AG09309 (cell line): ENCODE data around the gene AGPAT4.

Experiments used
- DNase-seq: peaks from one replicate; pipeline ENCODE4 v3.0.0-alpha.2; 2010; ENCODE audit warnings: low read depth
- H3K4me3 ChIP-seq: 2 replicates; pipeline ENCODE4 v1.5.1; 2011; ENCODE audit warnings: mild to moderate bottlenecking, low read depth, low read length, moderate library complexity; ENCODE audit not compliant: control insufficient read depth
- TF ChIP-seq, protein P1 (sequence below): IDR thresholded peaks from 2 replicates; pipeline ENCODE4 v1.5.1; 2011; ENCODE audit warnings: mild to moderate bottlenecking, low read depth, low read length, inconsistent platforms; ENCODE audit not compliant: insufficient read depth, control insufficient read depth; ENCODE audit errors: missing control alignments

AGPAT4 gene

DNA sequence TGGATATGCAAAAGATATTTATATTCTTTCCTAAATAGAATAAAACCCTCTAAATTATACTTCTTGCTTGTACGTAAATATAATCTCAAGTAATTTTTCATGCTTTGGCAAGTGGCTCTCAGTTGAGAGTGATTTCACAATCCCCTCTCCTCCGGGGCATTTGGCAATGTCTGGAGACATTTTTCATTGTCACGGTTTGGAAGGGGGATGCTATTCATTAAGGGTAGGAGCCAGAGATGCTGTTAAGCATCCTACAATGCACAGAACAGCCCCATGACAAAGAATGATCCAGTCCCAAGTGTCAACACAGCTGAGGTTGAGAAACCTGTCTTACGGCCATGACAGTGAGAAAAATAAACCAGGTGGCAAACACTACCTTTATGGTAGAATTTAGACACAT is 75.7 kb downstream of the AGPAT4 start:
- no peak overlapping the region for H3K4me3 ChIP-seq
- TF ChIP-seq, protein P1, sequence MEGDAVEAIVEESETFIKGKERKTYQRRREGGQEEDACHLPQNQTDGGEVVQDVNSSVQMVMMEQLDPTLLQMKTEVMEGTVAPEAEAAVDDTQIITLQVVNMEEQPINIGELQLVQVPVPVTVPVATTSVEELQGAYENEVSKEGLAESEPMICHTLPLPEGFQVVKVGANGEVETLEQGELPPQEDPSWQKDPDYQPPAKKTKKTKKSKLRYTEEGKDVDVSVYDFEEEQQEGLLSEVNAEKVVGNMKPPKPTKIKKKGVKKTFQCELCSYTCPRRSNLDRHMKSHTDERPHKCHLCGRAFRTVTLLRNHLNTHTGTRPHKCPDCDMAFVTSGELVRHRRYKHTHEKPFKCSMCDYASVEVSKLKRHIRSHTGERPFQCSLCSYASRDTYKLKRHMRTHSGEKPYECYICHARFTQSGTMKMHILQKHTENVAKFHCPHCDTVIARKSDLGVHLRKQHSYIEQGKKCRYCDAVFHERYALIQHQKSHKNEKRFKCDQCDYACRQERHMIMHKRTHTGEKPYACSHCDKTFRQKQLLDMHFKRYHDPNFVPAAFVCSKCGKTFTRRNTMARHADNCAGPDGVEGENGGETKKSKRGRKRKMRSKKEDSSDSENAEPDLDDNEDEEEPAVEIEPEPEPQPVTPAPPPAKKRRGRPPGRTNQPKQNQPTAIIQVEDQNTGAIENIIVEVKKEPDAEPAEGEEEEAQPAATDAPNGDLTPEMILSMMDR: no peak
- DNase-seq: peak; percentile 33

DNA sequence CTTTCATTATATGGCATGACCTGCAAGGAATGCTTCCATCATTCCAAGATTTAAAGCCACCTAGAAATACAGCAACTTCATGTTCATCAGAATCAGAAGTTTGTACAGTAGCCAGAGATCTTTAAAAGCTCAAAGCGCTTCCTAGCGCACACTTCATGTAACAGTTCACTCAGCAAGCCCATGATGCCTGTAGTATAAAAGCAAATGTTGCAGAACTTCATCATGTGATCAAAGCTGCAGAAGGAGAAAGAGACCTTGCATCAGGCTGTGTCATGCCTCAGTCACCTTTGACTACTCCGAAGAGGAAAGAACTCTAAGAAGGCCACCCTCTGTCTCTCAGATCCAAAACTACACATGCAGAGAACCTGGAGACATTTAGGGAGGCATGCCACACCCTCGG is 78.5 kb downstream of the AGPAT4 start:
- TF ChIP-seq, protein P1: no peak
- no peak overlapping the region for H3K4me3 ChIP-seq
- DNase-seq: no peak

DNA sequence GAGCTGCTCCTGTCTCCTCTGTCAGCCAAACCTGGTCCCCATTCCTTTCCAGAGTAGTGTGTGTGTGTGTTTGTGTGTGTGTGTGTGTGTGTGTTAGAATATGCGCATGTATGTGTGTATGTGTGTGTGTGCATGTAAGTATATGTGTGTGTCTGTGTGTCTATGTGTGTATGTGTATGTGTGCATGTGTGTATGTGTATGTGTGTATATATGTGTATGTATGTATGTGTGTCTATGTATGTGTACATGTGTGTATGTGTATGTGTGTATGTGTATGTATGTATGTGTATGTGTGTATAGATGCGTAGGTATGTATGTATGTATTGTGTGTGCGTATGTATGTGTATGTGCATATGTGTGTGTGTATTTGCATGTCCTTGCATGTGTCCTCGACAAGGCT is 79.5 kb downstream of the AGPAT4 start:
- no peak for DNase-seq
- TF ChIP-seq, protein P1: no peak
- no peak overlapping the region for H3K4me3 ChIP-seq

DNA sequence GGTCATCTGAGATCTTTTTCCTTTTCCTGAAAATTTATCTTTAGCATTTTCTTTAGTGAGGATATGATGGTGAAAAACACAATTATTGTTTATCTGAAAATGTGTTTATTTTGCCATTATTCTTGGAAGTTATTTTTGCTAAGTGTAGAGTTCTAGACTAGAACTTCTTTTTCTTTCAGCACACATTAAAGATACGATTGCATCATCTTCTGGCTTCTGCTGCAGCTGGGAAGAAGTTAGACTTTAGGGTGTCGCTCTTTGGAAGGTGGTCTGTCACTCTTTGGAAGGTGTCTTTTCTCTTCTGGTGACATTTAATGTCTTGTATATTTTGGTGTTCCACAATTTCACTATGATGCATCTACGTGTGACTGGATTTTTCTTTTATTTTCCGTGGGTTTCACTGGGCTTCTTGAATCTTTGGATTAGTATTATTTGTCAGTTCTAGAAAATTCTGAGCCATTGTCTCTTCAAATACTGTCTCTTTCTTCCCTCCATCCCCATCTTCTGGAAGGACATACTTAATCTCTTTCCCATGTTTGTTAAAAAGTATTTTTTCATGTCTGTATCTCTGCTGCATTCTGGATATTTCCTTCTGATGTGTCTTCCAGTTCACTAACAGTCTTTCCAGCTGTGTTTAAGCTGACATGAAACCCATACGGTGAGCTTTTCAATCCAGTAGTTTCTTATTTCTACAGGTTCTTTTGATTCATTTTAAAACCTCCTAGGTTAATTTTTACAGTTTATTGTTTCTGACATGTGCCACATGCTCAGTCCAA is 81.0 kb downstream of the AGPAT4 start:
- DNase-seq: no peak
- H3K4me3 ChIP-seq: no peak overlapping the region
- TF ChIP-seq, protein P1: no peak

DNA sequence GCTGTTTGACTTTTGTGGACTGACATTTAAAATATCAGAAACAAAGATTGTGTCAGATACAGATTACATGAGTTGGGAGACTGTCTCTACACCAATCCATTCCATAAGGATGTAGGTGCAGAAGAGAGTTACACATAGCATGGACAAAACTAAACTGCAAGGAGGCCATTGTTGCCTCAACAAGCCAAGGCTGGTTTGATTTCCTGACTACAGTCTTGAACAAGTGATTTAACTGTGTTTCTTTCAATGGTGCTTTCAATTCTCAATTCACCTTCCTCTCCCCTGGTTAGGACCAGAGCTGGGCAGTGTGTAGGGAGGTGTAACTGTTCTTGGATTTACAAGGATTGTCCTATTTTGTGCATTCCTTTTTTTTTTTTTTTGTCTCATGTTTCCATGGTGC is 82.2 kb downstream of the AGPAT4 start:
- no peak for DNase-seq
- TF ChIP-seq, protein P1: no peak

DNA sequence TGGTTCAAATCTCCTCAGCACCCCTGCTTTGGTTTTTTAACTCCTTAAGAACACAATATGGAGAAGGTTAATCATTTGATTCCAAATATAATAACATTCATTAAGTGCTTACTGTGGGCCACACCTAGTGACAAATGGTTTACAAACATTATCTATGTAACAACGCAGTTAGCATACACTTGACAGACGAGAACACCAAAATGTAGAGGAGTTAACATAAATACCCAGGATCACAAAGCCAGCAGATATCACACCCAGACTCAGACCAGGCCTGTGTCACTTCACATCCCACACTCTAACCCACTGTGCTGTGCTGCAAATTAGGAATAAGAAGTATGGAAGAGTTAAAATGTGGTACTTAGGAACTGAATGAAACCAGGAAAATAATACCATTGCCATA is 82.9 kb downstream of the AGPAT4 start:
- TF ChIP-seq, protein P1: no peak
- no peak for DNase-seq
- no peak overlapping the region for H3K4me3 ChIP-seq

More for the DNA sequence above, 82.2 kb downstream of the AGPAT4 start:
- H3K4me3 ChIP-seq: no peak overlapping the region
